RWPE1 (cell line): Measurements from ENCODE around the gene C7orf57.
A peak's percentile ranks its signal among the peaks of the same experiment; 100 is the strongest.

Experiments used
- CTCF ChIA-PET: fragments of 350-600 bp; sonication (Branson Sonifier 250); formaldehyde crosslinking; extraction: SDS; loops from one replicate; lab custom pipeline; 2021; lab: Yijun Ruan, JAX
- POLR2A ChIA-PET: fragments of 400-600 bp; formaldehyde crosslinking; extraction: SDS; loops from one replicate; lab custom pipeline; 2020; ENCODE audit warnings: antibody characterized with exemption; ENCODE audit not compliant: low non-redundant PET; lab: Yijun Ruan, JAX
- DNase-seq: peaks from one replicate; pipeline ENCODE4 v3.0.0; 2012; ENCODE audit warnings: low spot score
- H3K27ac ChIP-seq: fragments of 450-650 bp; 2 replicates; pipeline ENCODE4 v1.5.1; 2017
- CTCF ChIP-seq: fragments of 450-650 bp; conservative IDR thresholded peaks from 2 replicates; pipeline ENCODE4 v1.5.1; 2017; ENCODE audit warnings: low read depth, mild to moderate bottlenecking

C7orf57 gene

GRCh38 chr7:48101352-48101751 is 66.0 kb downstream of the C7orf57 start:
- no peak overlapping the region for H3K27ac ChIP-seq
- TF ChIP-seq CTCF = no peak
- DNase-seq = no peak
- CTCF ChIA-PET = interaction anchor here (0.6 to 0.8 kb wide), 4 partner anchors 8 to 138 kb away, joined by 3 to 4 read pairs (median 4); no protein-coding TSS in a partner anchor
- POLR2A ChIA-PET = no interaction called here

- POLR2A ChIA-PET = no interaction called here
Observed at GRCh38 chr7:48101968-48102367, 66.6 kb downstream of the C7orf57 start.

GRCh38 chr7:48102530-48102929 is 67.2 kb downstream of the C7orf57 start:
- no peak for TF ChIP-seq CTCF
- ChIA-PET CTCF (no interaction called here), POLR2A (no interaction called here)
- no peak for DNase-seq
- H3K27ac ChIP-seq = no peak overlapping the region

More at GRCh38 chr7:48101968-48102367, 66.6 kb downstream of the C7orf57 start:
- CTCF ChIA-PET = interaction anchor here (0.6 to 0.8 kb wide), 4 partner anchors 9 to 139 kb away, joined by 3 to 4 read pairs (median 4); no protein-coding TSS in a partner anchor
- no peak overlapping the region for H3K27ac ChIP-seq
- TF ChIP-seq CTCF = no peak
- no peak for DNase-seq

- CTCF ChIA-PET = no interaction called here
- DNase-seq = no peak
- no peak for TF ChIP-seq CTCF
- POLR2A ChIA-PET = no interaction called here
- no peak overlapping the region for H3K27ac ChIP-seq
Observed at GRCh38 chr7:48105045-48105444, 69.7 kb downstream of the C7orf57 start.

GRCh38 chr7:48106906-48107659 is 71.7 kb downstream of the C7orf57 start:
- no peak for DNase-seq
- no peak for TF ChIP-seq CTCF
- POLR2A ChIA-PET = no interaction called here
- H3K27ac ChIP-seq = no peak overlapping the region
- CTCF ChIA-PET = interaction anchor here (1.2 kb wide), 1 partner anchor 48 kb away, joined by 5 read pairs; no protein-coding TSS in a partner anchor

GRCh38 chr7:48107926-48108472 is 72.7 kb downstream of the C7orf57 start:
- no peak for TF ChIP-seq CTCF
- ChIA-PET POLR2A (no interaction called here), CTCF (interaction anchor here (0.6 to 1.2 kb wide), 4 partner anchors 10 to 163 kb away, joined by 3 to 5 read pairs (median 4); no protein-coding TSS in a partner anchor)
- H3K27ac ChIP-seq = 0 out of 2 replicates have a peak overlapping the region, but pooled peaks have one; percentile 3
- DNase-seq = no peak
